Mesothelial cell of epicardium (in vitro differentiated cells): ENCODE data around the gene SUCLG1. TPM values are rescaled to one million over a fixed set of nuclear protein-coding genes. Genes with fewer than 3 reads are reported as not detected.

ENCODE experiments used
- DNase-seq, 2 experiments: peaks; one replicate each; pipeline ENCODE4 v3.0.0; 2021; ENCODE audit warnings: low spot score in 2 of 2; ENCODE audit not compliant: unreplicated experiment in 2 of 2
- H3K27ac Mint-ChIP-seq: 2 replicates; pipeline ENCODE4 v1.8.0; 2021; ENCODE audit warnings: mixed read lengths
- H3K27me3 Mint-ChIP-seq: 2 replicates; pipeline ENCODE4 v1.8.0; 2021; ENCODE audit warnings: low read depth, mixed read lengths
- H3K36me3 Mint-ChIP-seq: 2 replicates; pipeline ENCODE4 v1.8.0; 2021; ENCODE audit warnings: mixed read lengths
- H3K4me1 Mint-ChIP-seq: 2 replicates; pipeline ENCODE4 v1.8.0; 2021; ENCODE audit warnings: mixed read lengths
- H3K4me3 Mint-ChIP-seq: 2 replicates; pipeline ENCODE4 v1.8.0; 2021; ENCODE audit warnings: mild to moderate bottlenecking, moderate library complexity, mixed read lengths
- H3K9me3 Mint-ChIP-seq: 2 replicates; pipeline ENCODE4 v1.8.0; 2021; ENCODE audit warnings: mixed read lengths
- total RNA-seq: library from RNA; stranded (reverse); gene quantifications from 3 replicates; pipeline ENCODE4 v1.2.1, GENCODE V29; 2021
- TF ChIP-seq, protein P1 (sequence below): fragments of 200-600 bp; sonication (generic); IDR thresholded peaks from one replicate; pipeline ENCODE4 v1.5.0; 2021; ENCODE audit warnings: antibody characterized with exemption; ENCODE audit not compliant: unreplicated experiment

The SUCLG1 gene
- total RNA-seq = 49.9 to 54.3 TPM (median 53.5 TPM) in 3 replicates

DNA sequence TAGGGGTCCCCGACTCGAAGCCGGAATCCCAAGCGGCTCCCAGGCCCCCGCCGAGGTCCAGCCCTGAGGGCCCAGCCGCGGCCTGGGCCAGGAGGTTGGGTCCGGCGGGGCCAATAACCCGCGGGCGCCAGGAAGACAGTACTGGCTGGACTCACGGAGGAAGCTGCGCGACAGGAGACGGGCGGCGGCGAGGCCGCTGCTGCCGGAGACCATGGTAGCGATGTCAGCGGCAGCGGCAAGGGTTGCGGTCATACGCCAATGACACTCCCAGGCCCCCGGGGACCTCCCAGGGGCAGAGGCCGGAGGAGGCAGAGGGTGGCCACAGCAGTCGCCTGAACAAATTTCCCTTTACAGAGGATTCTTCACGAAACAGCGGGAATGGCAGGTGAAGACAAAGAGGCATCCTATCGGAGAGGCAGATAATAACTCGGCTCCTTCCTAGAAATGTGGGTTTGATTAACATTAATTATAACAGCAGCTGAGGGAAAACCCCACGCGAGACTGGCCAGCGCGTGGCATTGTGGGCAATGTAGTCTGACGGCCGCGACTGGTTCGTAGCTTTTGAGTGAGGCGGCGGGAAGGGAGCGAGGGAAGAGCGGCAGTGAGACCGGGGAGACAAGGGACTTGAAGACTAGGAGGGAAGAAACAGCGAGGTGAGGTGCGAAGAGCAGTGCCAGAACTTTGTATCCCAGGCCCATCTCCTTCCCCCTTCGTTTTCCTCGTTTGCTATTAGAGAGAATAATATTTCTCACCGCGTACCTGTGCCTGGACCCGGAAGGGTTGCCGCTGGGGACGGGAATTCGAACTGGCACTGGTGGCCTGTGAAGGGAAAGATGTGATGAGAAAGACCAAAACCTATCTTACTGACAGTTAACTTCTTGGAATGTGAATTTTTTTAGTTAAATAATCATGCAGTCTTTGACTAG, at the start of gene SUCLG1:
Gene SUCLG1 (minus strand): TSS at position 263 of the 926 bp plus-strand sequence. CDS start 11 bp downstream, at position 252.
- Mint-ChIP-seq H3K27ac (peak within 1 kb of the TSS; percentile 95), H3K4me3 (peak within 1 kb of the TSS; percentile 88), H3K36me3 (no peaks in the 10 kb centered on the region), H3K27me3 (no peaks in the 10 kb centered on the region), H3K9me3 (no peaks in the 10 kb centered on the region), H3K4me1 (peaks cover 26% of the 10 kb centered on the region)
- TF ChIP-seq, protein P1, sequence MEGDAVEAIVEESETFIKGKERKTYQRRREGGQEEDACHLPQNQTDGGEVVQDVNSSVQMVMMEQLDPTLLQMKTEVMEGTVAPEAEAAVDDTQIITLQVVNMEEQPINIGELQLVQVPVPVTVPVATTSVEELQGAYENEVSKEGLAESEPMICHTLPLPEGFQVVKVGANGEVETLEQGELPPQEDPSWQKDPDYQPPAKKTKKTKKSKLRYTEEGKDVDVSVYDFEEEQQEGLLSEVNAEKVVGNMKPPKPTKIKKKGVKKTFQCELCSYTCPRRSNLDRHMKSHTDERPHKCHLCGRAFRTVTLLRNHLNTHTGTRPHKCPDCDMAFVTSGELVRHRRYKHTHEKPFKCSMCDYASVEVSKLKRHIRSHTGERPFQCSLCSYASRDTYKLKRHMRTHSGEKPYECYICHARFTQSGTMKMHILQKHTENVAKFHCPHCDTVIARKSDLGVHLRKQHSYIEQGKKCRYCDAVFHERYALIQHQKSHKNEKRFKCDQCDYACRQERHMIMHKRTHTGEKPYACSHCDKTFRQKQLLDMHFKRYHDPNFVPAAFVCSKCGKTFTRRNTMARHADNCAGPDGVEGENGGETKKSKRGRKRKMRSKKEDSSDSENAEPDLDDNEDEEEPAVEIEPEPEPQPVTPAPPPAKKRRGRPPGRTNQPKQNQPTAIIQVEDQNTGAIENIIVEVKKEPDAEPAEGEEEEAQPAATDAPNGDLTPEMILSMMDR = no peak
- peak; percentile 37 to 71 for DNase-seq

DNA sequence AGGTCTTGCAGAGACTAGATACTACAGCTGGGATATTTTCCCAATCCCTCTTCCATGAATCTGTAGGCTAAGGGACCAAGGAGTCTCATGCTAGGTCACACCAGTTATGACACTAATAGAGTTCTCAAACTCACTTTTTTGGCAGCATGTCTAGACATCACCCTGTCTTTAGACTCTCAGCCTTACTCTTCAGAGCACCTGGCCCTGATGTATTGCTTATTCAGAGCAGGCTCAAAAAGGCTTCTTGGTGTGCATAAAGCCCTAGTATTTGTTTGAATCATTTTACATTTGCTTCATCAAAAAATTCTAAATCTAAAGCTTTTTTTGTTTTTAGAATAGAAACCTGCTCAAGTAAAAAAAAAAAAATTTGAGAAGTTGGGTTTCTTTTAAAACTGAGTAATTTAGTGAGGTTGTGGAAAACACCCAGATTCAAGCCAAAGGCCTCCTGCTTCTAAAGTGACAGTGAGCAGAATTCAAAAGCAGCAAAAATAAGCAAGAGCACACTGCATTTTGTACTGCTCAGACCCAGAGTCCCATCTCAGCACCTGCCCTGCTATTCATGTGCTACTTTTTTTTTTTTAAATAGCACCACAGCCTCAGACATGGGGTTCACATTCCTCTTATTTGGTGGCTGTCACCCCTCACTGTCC, 39.2 kb upstream of the SUCLG1 start:
- no peaks in the 10 kb centered on the region for H3K4me1 Mint-ChIP-seq
- H3K36me3 Mint-ChIP-seq = no peaks in the 10 kb centered on the region
- TF ChIP-seq, protein P1 = no peak
- no peak for DNase-seq
- H3K27me3 Mint-ChIP-seq = peaks cover 21% of the 10 kb centered on the region
- H3K4me3 Mint-ChIP-seq = no peak overlapping the region
- no peak overlapping the region for H3K27ac Mint-ChIP-seq
- peaks cover 7% of the 10 kb centered on the region for H3K9me3 Mint-ChIP-seq

DNA sequence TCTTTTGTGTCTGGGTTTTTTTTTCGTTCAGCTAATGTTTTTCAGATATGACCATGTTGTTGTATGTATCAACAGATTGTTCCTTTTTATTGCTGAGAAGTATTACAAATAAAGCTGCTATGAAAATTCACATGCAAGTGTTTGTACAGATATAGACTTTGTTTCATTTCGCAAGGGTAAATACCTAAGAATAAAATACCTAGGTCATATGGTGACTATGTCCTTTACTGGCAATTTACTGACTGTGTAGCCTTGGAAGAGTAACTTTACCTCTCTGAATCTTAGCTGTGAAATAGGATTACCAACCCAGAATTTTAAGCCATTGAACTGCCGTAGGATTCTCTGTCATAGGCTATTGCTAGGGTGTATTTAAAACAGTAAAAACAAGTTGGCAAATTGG, 38.2 kb upstream of the SUCLG1 start:
- no peak for DNase-seq
- TF ChIP-seq, protein P1 = no peak
- H3K27ac Mint-ChIP-seq = no peak overlapping the region
- H3K4me1 Mint-ChIP-seq = no peaks in the 10 kb centered on the region
- no peaks in the 10 kb centered on the region for H3K36me3 Mint-ChIP-seq
- H3K4me3 Mint-ChIP-seq = no peak overlapping the region
- H3K9me3 Mint-ChIP-seq = peaks cover 7% of the 10 kb centered on the region
- peaks cover 21% of the 10 kb centered on the region for H3K27me3 Mint-ChIP-seq

DNA sequence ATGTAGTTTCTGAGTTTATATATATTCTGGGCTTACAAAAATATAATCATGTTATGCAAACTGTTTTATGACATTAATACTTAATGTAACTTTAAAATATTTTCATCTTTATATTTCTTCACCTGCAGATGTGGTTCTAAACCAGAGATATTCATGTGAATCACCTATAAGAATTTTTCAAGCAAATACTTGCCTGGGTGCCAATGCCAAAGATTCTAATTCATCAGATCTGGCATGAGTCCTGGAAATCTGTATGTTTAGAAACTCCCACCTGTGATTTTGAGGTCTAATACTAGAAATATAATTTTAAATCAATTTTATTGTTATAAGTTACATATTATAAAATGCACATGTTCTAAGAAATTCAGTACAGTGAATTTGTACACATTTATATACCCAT, 37.3 kb upstream of the SUCLG1 start:
- Mint-ChIP-seq H3K4me1 (no peaks in the 10 kb centered on the region), H3K27me3 (peaks cover 18% of the 10 kb centered on the region), H3K27ac (no peak overlapping the region), H3K9me3 (no peaks in the 10 kb centered on the region), H3K36me3 (no peaks in the 10 kb centered on the region), H3K4me3 (no peak overlapping the region)
- DNase-seq = no peak
- TF ChIP-seq, protein P1 = no peak

DNA sequence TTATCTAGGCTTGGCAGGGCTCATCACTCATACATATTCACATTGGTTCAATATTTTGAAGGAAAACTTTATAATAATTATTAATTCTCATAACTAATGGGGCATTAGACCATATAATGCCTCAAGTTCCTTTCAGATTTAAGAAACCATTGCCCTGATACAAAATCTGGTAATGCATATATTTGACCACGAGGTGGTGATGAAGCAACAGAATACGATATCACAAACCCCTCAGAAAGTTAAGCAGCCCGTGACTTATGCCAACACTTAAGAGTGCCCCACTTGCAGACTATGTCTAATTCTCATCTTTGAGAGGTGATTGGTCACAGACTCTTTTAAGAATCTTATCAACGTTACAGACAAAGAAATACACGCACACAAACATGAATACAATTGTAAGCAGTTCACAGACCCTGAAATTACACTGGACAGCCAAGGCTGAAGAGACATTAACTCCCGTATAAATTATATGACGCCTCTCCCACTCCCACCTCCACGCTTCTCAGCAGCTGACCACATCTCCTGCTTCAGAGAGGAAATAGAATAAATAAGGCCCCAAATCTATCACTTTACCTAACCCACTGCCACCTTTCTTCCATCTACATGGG, 36.6 kb upstream of the SUCLG1 start:
- TF ChIP-seq, protein P1 = peak; percentile 86
- H3K4me1 Mint-ChIP-seq = no peaks in the 10 kb centered on the region
- H3K27ac Mint-ChIP-seq = no peak overlapping the region
- no peaks in the 10 kb centered on the region for H3K36me3 Mint-ChIP-seq
- peaks cover 18% of the 10 kb centered on the region for H3K27me3 Mint-ChIP-seq
- H3K9me3 Mint-ChIP-seq = no peaks in the 10 kb centered on the region
- no peak for DNase-seq
- H3K4me3 Mint-ChIP-seq = no peak overlapping the region
